Activated CD8-positive, alpha-beta T cell treated with anti-CD3 and anti-CD28 coated beads for 36 hours (primary cell): ENCODE measurements around the gene SREK1. TPM values are rescaled to one million over a fixed set of nuclear protein-coding genes. Genes with fewer than 3 reads are reported as not detected.

Source experiments
- ATAC-seq: fragments of 200-7000 bp; cut with Tn5 transposase; one replicate; pipeline ENCODE4 v1.10.0; 2021; ENCODE audit warnings: mild to moderate bottlenecking, moderate library complexity
- CTCF ChIA-PET: fragments of 350-600 bp; sonication (Branson Sonifier 250); formaldehyde crosslinking; loops from one replicate; lab custom pipeline; 2021; ENCODE audit warnings: antibody characterized with exemption; lab: Charles Lee
- POLR2A ChIA-PET: fragments of 350-600 bp; sonication (Branson Sonifier 250); formaldehyde crosslinking; loops from one replicate; lab custom pipeline; 2021; ENCODE audit warnings: antibody characterized with exemption; lab: Charles Lee
- DNase-seq: peaks from one replicate; pipeline ENCODE4 v3.0.0-alpha.2; 2020
- H3K27ac Mint-ChIP-seq: one replicate; pipeline ENCODE4 v1.8.0; 2021; ENCODE audit warnings: mild to moderate bottlenecking, mixed read lengths
- H3K27me3 Mint-ChIP-seq: one replicate; pipeline ENCODE4 v1.8.0; 2021; ENCODE audit warnings: mixed read lengths
- H3K36me3 Mint-ChIP-seq: one replicate; pipeline ENCODE4 v1.8.0; 2021; ENCODE audit warnings: low read depth, mixed read lengths
- H3K4me1 Mint-ChIP-seq: one replicate; pipeline ENCODE4 v1.8.0; 2021; ENCODE audit warnings: low read depth, mixed read lengths
- H3K4me3 Mint-ChIP-seq: one replicate; pipeline ENCODE4 v1.8.0; 2021; ENCODE audit warnings: mild to moderate bottlenecking, moderate library complexity, mixed read lengths
- H3K9me3 Mint-ChIP-seq: one replicate; pipeline ENCODE4 v1.8.0; 2021; ENCODE audit warnings: mixed read lengths
- intact Hi-C: fragments of 100-400 bp; cut with micrococcal nuclease; formaldehyde crosslinking; loops from one replicate; pipeline ENCODE4 v1.10.0; 2022
- total RNA-seq, 2 experiments: library from RNA; stranded (reverse); gene quantifications; one replicate each; pipeline ENCODE4 v1.2.3, GENCODE V29; 2021
- TF ChIP-seq, protein P1 (sequence below): fragments of 200-600 bp; IDR thresholded peaks from one replicate; pipeline ENCODE4 v1.8.0; 2022; ENCODE audit warnings: antibody characterized with exemption, mild to moderate bottlenecking

SREK1 gene
- total RNA-seq, 2 experiments from 2014 or later: 53.9 to 60.2 TPM

DNA sequence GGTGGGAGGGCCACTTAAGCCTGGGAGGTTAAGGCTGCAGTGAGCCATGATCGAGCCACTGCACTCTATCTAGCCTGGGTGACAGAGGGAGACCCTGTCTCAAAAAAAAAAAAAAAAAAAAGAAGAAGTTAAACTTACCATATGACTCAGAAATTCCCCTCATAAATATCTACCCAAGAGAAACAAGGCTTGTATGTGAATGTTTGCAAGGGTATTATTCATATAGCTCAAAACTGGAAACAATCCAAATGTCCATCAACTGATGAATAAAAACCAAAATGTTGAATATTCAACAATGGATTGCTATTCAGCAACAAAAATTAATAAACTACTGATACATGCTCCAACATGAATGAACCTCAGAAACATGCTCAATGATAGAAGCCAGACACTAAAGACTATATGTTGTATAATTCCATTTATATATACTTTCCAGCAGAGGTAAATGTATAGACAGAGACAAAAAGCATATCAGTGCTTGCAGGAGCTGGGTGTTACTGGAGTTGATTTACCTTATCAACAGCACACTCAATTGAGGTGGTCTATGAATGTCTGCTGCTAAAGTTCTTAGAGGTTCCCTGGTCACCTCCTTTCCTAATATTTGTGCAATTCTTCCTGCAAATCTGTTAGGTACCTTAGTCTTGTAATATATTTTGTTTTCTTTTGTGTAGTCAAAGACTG is 5.3 kb upstream of the SREK1 start:
- H3K36me3 Mint-ChIP-seq: no peaks in the 10 kb centered on the region
- ATAC-seq (no peak), DNase-seq (no peak)
- peaks cover 24% of the 10 kb centered on the region for H3K4me1 Mint-ChIP-seq
- H3K4me3 Mint-ChIP-seq: no peak overlapping the region
- H3K9me3 Mint-ChIP-seq: no peaks in the 10 kb centered on the region
- ChIA-PET CTCF (interaction anchor here (1.0 to 1.2 kb wide), 2 partner anchors 9 to 378 kb away, joined by 3 read pairs; no protein-coding TSS in a partner anchor), POLR2A (no interaction called here)
- TF ChIP-seq, protein P1, sequence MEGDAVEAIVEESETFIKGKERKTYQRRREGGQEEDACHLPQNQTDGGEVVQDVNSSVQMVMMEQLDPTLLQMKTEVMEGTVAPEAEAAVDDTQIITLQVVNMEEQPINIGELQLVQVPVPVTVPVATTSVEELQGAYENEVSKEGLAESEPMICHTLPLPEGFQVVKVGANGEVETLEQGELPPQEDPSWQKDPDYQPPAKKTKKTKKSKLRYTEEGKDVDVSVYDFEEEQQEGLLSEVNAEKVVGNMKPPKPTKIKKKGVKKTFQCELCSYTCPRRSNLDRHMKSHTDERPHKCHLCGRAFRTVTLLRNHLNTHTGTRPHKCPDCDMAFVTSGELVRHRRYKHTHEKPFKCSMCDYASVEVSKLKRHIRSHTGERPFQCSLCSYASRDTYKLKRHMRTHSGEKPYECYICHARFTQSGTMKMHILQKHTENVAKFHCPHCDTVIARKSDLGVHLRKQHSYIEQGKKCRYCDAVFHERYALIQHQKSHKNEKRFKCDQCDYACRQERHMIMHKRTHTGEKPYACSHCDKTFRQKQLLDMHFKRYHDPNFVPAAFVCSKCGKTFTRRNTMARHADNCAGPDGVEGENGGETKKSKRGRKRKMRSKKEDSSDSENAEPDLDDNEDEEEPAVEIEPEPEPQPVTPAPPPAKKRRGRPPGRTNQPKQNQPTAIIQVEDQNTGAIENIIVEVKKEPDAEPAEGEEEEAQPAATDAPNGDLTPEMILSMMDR: no peak
- intact Hi-C loops: no loop called here
- H3K27me3 Mint-ChIP-seq: no peaks in the 10 kb centered on the region
- H3K27ac Mint-ChIP-seq: no peak overlapping the region

DNA sequence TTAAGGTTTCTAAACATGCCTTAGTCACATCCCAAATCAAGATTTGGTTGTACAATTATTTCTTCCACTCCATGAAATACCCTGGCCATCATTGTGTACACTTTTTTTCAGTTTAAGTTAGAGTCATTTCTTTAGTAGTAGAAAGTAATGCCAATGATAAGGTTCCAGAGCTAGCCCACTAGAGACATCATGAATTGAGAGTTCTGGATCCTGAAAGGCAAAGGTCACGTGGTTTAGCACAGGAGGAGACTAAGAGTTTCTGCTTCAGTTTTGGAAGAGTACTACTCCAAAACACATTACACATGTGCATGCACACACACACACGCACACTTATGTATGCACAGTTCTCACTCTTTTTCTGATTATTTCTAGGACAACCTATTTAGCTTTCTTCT is 4.8 kb upstream of the SREK1 start:
- ATAC-seq (no peak), DNase-seq (no peak)
- TF ChIP-seq, protein P1: no peak
- no peaks in the 10 kb centered on the region for H3K9me3 Mint-ChIP-seq
- intact Hi-C loops: no loop called here
- ChIA-PET CTCF (interaction anchor here (1.0 to 1.2 kb wide), 2 partner anchors 9 to 378 kb away, joined by 3 read pairs; no protein-coding TSS in a partner anchor), POLR2A (interaction anchor here (1.0 kb wide), 1 partner anchor 215 kb away, joined by 4 read pairs; no protein-coding TSS in a partner anchor)
- H3K27ac Mint-ChIP-seq: no peak overlapping the region
- H3K27me3 Mint-ChIP-seq: no peaks in the 10 kb centered on the region
- no peak overlapping the region for H3K4me3 Mint-ChIP-seq
- H3K36me3 Mint-ChIP-seq: peaks cover 3% of the 10 kb centered on the region
- peaks cover 25% of the 10 kb centered on the region for H3K4me1 Mint-ChIP-seq

DNA sequence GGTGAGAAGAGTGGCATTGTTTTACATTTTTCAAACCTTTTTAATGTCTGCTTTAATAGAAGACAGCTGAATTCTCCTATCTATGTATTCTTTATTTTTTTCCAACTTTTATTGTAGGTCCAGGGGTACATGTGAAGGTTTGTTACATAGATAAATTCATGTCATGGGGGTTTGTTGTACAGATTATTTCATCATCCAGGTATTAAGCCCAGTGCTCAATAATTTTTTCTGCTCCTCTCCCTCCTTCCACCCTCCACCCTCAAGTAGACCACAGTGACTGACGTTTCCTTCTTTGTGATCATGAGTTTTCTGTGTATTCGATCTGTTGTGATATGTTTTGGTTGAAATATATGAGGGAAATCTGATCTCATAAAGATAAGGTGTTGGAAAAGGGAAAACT is 1.7 kb upstream of the SREK1 start:
- H3K9me3 Mint-ChIP-seq: no peaks in the 10 kb centered on the region
- H3K36me3 Mint-ChIP-seq: peaks cover 18% of the 10 kb centered on the region
- intact Hi-C loops: loop anchor here (5.0 to 10.0 kb wide), 3 partner anchors 210 to 1378 kb away; partner anchors contain the start of genes CWC27, SHLD3, SREK1IP1 and TRAPPC13
- peaks cover 39% of the 10 kb centered on the region for H3K4me1 Mint-ChIP-seq
- ChIA-PET POLR2A (no interaction called here), CTCF (no interaction called here)
- H3K27ac Mint-ChIP-seq: no peak overlapping the region
- DNase-seq: no peak
- H3K27me3 Mint-ChIP-seq: no peaks in the 10 kb centered on the region
- TF ChIP-seq, protein P1: no peak
- ATAC-seq: no peak
- H3K4me3 Mint-ChIP-seq: peak overlapping the region; percentile 37

DNA sequence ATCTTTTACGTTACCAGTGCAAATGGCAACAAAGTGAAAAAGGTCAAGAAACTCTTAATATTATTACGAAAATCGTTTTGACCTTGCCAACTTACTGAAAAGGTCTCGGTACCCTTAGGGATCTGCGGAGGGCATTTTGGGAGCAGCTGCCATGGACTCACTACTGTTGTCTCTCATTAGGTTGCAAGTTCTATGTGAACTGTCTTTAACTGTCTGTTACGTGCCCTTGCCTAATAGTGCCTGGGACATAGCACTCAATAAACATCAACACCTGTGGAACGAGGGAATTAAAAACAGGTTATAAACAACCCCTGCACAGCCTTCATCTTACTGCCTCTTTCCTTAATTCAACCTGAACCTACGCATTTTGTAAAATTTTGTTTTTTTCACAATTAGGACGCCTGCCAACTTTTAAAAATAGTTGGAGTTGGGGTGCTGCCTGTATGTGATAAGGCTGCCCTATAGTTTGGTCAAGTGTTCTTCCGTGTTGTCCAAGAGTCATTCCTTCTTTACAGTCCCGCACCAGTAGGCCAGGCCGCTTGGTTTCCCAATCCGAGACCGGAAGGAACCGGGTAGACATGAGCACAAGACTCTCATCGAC is 527 bp upstream of the SREK1 start:
- TF ChIP-seq, protein P1: no peak
- peaks cover 19% of the 10 kb centered on the region for H3K36me3 Mint-ChIP-seq
- peak overlapping the region; percentile 99 for H3K27ac Mint-ChIP-seq
- ChIA-PET CTCF (interaction anchor here (0.8 kb wide), 1 partner anchor 423 kb away, joined by 3 read pairs; no protein-coding TSS in a partner anchor), POLR2A (interaction anchor here (0.5 to 1.4 kb wide), 5 partner anchors 54 to 217 kb away, joined by 3 to 7 read pairs (median 3); partner anchors contain the start of gene ERBIN)
- H3K9me3 Mint-ChIP-seq: no peaks in the 10 kb centered on the region
- peak overlapping the region; percentile 89 for H3K4me3 Mint-ChIP-seq
- no peaks in the 10 kb centered on the region for H3K27me3 Mint-ChIP-seq
- no peak for DNase-seq
- peaks cover 43% of the 10 kb centered on the region for H3K4me1 Mint-ChIP-seq
- ATAC-seq: no peak
- intact Hi-C loops: loop anchor here (5.0 to 10.0 kb wide), 3 partner anchors 211 to 1379 kb away; partner anchors contain the start of genes CWC27, SHLD3, SREK1IP1 and TRAPPC13
